Ecto neural progenitor cell (in vitro differentiated cells): ENCODE results near the gene CCDC63.

Experiments used
- DNase-seq: peaks from one replicate; pipeline ENCODE4 v3.0.0-alpha.2; 2018; ENCODE audit warnings: low spot score

CCDC63 gene

GRCh38 chr12:110885152-110885840, 38.5 kb downstream of the CCDC63 start:
- DNase-seq, result no peak

- DNase-seq, result no peak
Measured at GRCh38 chr12:110888256-110888991, 41.6 kb downstream of the CCDC63 start.

GRCh38 chr12:110889361-110889760, 42.6 kb downstream of the CCDC63 start:
- DNase-seq, result no peak

- DNase-seq, result no peak
Measured at GRCh38 chr12:110893956-110894355, 47.2 kb downstream of the CCDC63 start.

GRCh38 chr12:110896559-110896958, 49.8 kb downstream of the CCDC63 start:
- DNase-seq, result no peak

GRCh38 chr12:110901401-110901800, 54.6 kb downstream of the CCDC63 start:
- DNase-seq, result no peak

GRCh38 chr12:110903511-110903910, 56.7 kb downstream of the CCDC63 start:
- DNase-seq, result no peak

- DNase-seq, result no peak
Measured at GRCh38 chr12:110906083-110906482, 59.3 kb downstream of the CCDC63 start.

GRCh38 chr12:110906516-110906915, 59.7 kb downstream of the CCDC63 start:
- DNase-seq, result no peak

- no peak for DNase-seq
Measured at GRCh38 chr12:110906985-110907384, 60.2 kb downstream of the CCDC63 start.

GRCh38 chr12:110907583-110907982, 60.8 kb downstream of the CCDC63 start:
- DNase-seq, result no peak

- DNase-seq, result no peak
Measured at GRCh38 chr12:110908377-110909152, 61.8 kb downstream of the CCDC63 start.

GRCh38 chr12:110912263-110912662, 65.5 kb downstream of the CCDC63 start:
- DNase-seq, result no peak

- DNase-seq, result no peak
Measured at GRCh38 chr12:110913119-110914056, 66.6 kb downstream of the CCDC63 start.

GRCh38 chr12:110916295-110916875, 69.6 kb downstream of the CCDC63 start:
- DNase-seq, result no peak

GRCh38 chr12:110917467-110917866, 70.7 kb downstream of the CCDC63 start:
- DNase-seq, result no peak

GRCh38 chr12:110917961-110918360, 71.2 kb downstream of the CCDC63 start:
- DNase-seq, result no peak

- no peak for DNase-seq
Measured at GRCh38 chr12:110919720-110920119, 72.9 kb downstream of the CCDC63 start.

GRCh38 chr12:110920324-110920910, 73.6 kb downstream of the CCDC63 start, which contains the start of gene MYL2:
Gene MYL2 (minus strand): TSS chr12:110920579. CDS start chr12:110920529, 50 bp downstream.
- no peak for DNase-seq

- no peak for DNase-seq
Measured at GRCh38 chr12:110921262-110921661, 74.5 kb downstream of the CCDC63 start.

- no peak for DNase-seq
Measured at GRCh38 chr12:110922652-110923051, 75.9 kb downstream of the CCDC63 start.
